K562 (cell line): ENCODE measurements around the gene ACO2. TPM values are rescaled to one million over a fixed set of nuclear protein-coding genes. Genes with fewer than 3 reads are reported as not detected.

Experiments used
- ELK1 ChIP-seq: sonication (generic); formaldehyde crosslinking; IDR thresholded peaks from 2 replicates; pipeline ENCODE4 v1.8.1; 2022; ENCODE audit warnings: missing genetic modification reagents
- HDAC2 ChIP-seq: fragments of 450-650 bp; IDR thresholded peaks from 2 replicates; pipeline ENCODE4 v1.6.1; 2016; ENCODE audit warnings: mild to moderate bottlenecking
- NR2C1 ChIP-seq, 2 experiments: fragments of 450-650 bp; IDR thresholded peaks; 2 replicates each; pipeline ENCODE4 v1.6.1; 2017; ENCODE audit warnings: mild to moderate bottlenecking in 2 of 2, antibody characterized with exemption in 1 of 2, inconsistent platforms in 1 of 2, missing compliant biosample characterization in 1 of 2, missing genetic modification characterization in 1 of 2
- POLR2B ChIP-seq: fragments of 450-650 bp; IDR thresholded peaks from 2 replicates; pipeline ENCODE4 v1.6.1; 2018; ENCODE audit warnings: low read depth; ENCODE audit not compliant: partially characterized antibody
- TEAD1 ChIP-seq, 2 experiments: fragments of 450-650 bp in 1 of 2; sonication (generic) in 1 of 2; formaldehyde crosslinking; IDR thresholded peaks; 2 replicates each; pipeline versions ENCODE4 v1.4.0 to v1.8.0; 2020 to 2022; ENCODE audit warnings: mild to moderate bottlenecking in 2 of 2, missing genetic modification reagents in 1 of 2
- ZBTB17 ChIP-seq: fragments of 450-650 bp; formaldehyde crosslinking; IDR thresholded peaks from 2 replicates; pipeline ENCODE4 v1.4.0; 2020; ENCODE audit warnings: mild to moderate bottlenecking
- ZNF124 ChIP-seq: sonication (generic); formaldehyde crosslinking; IDR thresholded peaks from 2 replicates; pipeline ENCODE4 v1.8.1; 2022; ENCODE audit warnings: missing genetic modification reagents
- polyA plus RNA-seq, 8 experiments: library from polyadenylated mRNA; depleted of rRNA in 4 of 8; stranded (reverse) in 5 of 8; unstranded in 3 of 8; fragments of >200 nt; fragmentation: Nextera tagmentation in 2 of 8; fragmentation: Illumina TruSeq in 1 of 8; extraction: Ambion mirVana in 2 of 8; extraction: Trizol in 1 of 8; gene quantifications; 2 replicates each; pipeline versions ENCODE4 v1.2.1 to v1.2.3, GENCODE V29; 2011 to 2014; ENCODE audit warnings: inconsistent platforms in 1 of 8, missing spikeins in 1 of 8
- total RNA-seq, 7 experiments: library from RNA; depleted of rRNA in 6 of 7; stranded (reverse); fragments of >200 nt in 6 of 7; fragmentation: Illumina TruSeq in 2 of 7; extraction: Trizol in 2 of 7; gene quantifications; 2 replicates each; pipeline versions ENCODE4 v1.2.1 to v1.2.3, GENCODE V29; 2011 to 2021; ENCODE audit warnings: low replicate concordance in 1 of 7
- TF ChIP-seq, protein P1 (sequence below): fragments of 200-600 bp; sonication (generic); IDR thresholded peaks from one replicate; pipeline ENCODE4 v1.6.1; 2012; ENCODE audit warnings: mild to moderate bottlenecking, low read depth, low read length, inconsistent platforms

The ACO2 gene
- total and polyA plus RNA-seq, 9 of the 15 experiments (the other 6 are each of a cell fraction or from before 2014, with no cell fraction given): 16.2 to 119 (median 43.2) TPM

DNA sequence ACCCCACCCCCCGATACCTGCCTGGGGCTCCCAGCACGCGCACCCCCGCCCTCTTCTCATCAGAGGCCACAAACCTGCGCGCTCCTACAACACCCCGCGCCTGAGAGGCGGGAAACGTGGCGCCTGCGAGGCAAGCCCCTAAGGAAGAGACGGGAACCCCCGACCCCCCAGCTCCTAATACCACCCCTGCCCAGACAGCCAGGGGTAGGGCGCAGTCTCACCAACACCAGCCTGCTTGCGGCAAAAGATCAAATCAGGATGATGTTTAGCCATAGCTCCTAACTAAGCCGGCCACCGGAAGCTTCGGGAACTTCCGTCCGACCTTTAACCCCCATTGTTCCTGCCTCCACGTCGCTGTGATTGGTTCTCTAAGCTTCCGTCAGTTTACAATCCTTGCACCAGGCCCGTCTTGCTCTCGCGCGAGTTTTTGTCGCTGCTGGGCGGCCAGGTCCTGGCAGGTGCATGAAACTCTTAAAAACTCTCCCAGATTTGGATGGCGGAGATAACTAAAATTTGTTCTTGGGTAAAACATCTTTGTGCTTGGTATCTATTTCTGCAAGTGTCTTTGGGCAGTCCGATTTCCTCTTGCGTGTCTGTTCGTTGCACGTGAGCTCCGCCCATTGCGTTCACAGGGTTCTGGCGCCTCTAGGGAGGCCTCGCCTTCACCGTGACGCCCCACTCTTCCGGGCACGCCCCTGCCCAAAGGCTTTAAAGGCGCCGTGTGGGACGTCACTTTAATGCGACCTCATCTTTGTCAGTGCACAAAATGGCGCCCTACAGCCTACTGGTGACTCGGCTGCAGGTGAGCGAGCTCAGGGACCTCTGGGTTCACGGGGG, at the start of gene ACO2, which contains the start of gene PHF5A (continued):
- TF ChIP-seq, protein P1, sequence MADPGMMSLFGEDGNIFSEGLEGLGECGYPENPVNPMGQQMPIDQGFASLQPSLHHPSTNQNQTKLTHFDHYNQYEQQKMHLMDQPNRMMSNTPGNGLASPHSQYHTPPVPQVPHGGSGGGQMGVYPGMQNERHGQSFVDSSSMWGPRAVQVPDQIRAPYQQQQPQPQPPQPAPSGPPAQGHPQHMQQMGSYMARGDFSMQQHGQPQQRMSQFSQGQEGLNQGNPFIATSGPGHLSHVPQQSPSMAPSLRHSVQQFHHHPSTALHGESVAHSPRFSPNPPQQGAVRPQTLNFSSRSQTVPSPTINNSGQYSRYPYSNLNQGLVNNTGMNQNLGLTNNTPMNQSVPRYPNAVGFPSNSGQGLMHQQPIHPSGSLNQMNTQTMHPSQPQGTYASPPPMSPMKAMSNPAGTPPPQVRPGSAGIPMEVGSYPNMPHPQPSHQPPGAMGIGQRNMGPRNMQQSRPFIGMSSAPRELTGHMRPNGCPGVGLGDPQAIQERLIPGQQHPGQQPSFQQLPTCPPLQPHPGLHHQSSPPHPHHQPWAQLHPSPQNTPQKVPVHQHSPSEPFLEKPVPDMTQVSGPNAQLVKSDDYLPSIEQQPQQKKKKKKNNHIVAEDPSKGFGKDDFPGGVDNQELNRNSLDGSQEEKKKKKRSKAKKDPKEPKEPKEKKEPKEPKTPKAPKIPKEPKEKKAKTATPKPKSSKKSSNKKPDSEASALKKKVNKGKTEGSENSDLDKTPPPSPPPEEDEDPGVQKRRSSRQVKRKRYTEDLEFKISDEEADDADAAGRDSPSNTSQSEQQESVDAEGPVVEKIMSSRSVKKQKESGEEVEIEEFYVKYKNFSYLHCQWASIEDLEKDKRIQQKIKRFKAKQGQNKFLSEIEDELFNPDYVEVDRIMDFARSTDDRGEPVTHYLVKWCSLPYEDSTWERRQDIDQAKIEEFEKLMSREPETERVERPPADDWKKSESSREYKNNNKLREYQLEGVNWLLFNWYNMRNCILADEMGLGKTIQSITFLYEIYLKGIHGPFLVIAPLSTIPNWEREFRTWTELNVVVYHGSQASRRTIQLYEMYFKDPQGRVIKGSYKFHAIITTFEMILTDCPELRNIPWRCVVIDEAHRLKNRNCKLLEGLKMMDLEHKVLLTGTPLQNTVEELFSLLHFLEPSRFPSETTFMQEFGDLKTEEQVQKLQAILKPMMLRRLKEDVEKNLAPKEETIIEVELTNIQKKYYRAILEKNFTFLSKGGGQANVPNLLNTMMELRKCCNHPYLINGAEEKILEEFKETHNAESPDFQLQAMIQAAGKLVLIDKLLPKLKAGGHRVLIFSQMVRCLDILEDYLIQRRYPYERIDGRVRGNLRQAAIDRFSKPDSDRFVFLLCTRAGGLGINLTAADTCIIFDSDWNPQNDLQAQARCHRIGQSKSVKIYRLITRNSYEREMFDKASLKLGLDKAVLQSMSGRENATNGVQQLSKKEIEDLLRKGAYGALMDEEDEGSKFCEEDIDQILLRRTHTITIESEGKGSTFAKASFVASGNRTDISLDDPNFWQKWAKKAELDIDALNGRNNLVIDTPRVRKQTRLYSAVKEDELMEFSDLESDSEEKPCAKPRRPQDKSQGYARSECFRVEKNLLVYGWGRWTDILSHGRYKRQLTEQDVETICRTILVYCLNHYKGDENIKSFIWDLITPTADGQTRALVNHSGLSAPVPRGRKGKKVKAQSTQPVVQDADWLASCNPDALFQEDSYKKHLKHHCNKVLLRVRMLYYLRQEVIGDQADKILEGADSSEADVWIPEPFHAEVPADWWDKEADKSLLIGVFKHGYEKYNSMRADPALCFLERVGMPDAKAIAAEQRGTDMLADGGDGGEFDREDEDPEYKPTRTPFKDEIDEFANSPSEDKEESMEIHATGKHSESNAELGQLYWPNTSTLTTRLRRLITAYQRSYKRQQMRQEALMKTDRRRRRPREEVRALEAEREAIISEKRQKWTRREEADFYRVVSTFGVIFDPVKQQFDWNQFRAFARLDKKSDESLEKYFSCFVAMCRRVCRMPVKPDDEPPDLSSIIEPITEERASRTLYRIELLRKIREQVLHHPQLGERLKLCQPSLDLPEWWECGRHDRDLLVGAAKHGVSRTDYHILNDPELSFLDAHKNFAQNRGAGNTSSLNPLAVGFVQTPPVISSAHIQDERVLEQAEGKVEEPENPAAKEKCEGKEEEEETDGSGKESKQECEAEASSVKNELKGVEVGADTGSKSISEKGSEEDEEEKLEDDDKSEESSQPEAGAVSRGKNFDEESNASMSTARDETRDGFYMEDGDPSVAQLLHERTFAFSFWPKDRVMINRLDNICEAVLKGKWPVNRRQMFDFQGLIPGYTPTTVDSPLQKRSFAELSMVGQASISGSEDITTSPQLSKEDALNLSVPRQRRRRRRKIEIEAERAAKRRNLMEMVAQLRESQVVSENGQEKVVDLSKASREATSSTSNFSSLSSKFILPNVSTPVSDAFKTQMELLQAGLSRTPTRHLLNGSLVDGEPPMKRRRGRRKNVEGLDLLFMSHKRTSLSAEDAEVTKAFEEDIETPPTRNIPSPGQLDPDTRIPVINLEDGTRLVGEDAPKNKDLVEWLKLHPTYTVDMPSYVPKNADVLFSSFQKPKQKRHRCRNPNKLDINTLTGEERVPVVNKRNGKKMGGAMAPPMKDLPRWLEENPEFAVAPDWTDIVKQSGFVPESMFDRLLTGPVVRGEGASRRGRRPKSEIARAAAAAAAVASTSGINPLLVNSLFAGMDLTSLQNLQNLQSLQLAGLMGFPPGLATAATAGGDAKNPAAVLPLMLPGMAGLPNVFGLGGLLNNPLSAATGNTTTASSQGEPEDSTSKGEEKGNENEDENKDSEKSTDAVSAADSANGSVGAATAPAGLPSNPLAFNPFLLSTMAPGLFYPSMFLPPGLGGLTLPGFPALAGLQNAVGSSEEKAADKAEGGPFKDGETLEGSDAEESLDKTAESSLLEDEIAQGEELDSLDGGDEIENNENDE: no peak
- TF ChIP-seq ZBTB17 (CRISPR knock-in tag) (no peak), HDAC2 (peak; percentile 54; the same call in 1 of the 2 replicates), NR2C1 (IDR thresholded peaks at IDR 0.05) (peak; percentile 98), NR2C1 (tag; IDR thresholded peaks at IDR 0.05) (peak; percentile 98), TEAD1 (CRISPR knock-in tag; IDR thresholded peaks at IDR 0.05) (peak in 1 of 2 experiments; percentile 68; a peak in 1 of 4 replicates), POLR2B (peak; percentile 50), ZNF124 (CRISPR knock-in tag) (no peak), ELK1 (no peak)
